NCI-H748 treated with DMSO at 0.1 percent for 48 hours (cell line): ENCODE data around the gene ERGIC1.

Experiments
- DNase-seq: peaks from one replicate; lab custom pipeline; 2025; lab: John Stamatoyannopoulos, UW

The ERGIC1 gene

GRCh38 chr5:172920447-172920849 is 86.4 kb downstream of the ERGIC1 start:
- DNase-seq, result no peak

- no peak for DNase-seq
Observed at GRCh38 chr5:172920995-172921394, 86.9 kb downstream of the ERGIC1 start.

GRCh38 chr5:172921906-172922305 is 87.9 kb downstream of the ERGIC1 start:
- no peak for DNase-seq

- DNase-seq, result no peak
Observed at GRCh38 chr5:172923539-172923938, 89.5 kb downstream of the ERGIC1 start.

GRCh38 chr5:172925336-172925948 is 91.4 kb downstream of the ERGIC1 start:
- DNase-seq, result no peak

- DNase-seq, result no peak
Observed at GRCh38 chr5:172926008-172926523, 92.0 kb downstream of the ERGIC1 start.

- no peak for DNase-seq
Observed at GRCh38 chr5:172926796-172927195, 92.7 kb downstream of the ERGIC1 start.

- no peak for DNase-seq
Observed at GRCh38 chr5:172929371-172929838, 95.4 kb downstream of the ERGIC1 start.

GRCh38 chr5:172931001-172931536 is 97.0 kb downstream of the ERGIC1 start:
- no peak for DNase-seq

- DNase-seq, result peak; percentile 32
Observed at GRCh38 chr5:172932313-172933017, 98.4 kb downstream of the ERGIC1 start.

GRCh38 chr5:172933238-172933637 is 99.2 kb downstream of the ERGIC1 start:
- DNase-seq, result no peak

GRCh38 chr5:172935096-172935495 is 101.0 kb downstream of the ERGIC1 start:
- no peak for DNase-seq

- DNase-seq, result no peak
Observed at GRCh38 chr5:172936401-172936800, 102.3 kb downstream of the ERGIC1 start.

GRCh38 chr5:172939071-172939470 is 105.0 kb downstream of the ERGIC1 start:
- peak; percentile 7 for DNase-seq

- DNase-seq, result peak; percentile 53
Observed at GRCh38 chr5:172939611-172940267, 105.7 kb downstream of the ERGIC1 start.

GRCh38 chr5:172940268-172941066 is 106.4 kb downstream of the ERGIC1 start:
- no peak for DNase-seq

- no peak for DNase-seq
Observed at GRCh38 chr5:172941067-172941516, 107.0 kb downstream of the ERGIC1 start.

- no peak for DNase-seq
Observed at GRCh38 chr5:172942556-172942955, 108.5 kb downstream of the ERGIC1 start.

- DNase-seq, result no peak
Observed at GRCh38 chr5:172943283-172943841, 109.3 kb downstream of the ERGIC1 start.

- no peak for DNase-seq
Observed at GRCh38 chr5:172943906-172944305, 109.9 kb downstream of the ERGIC1 start.

- DNase-seq, result no peak
Observed at GRCh38 chr5:172944741-172945140, 110.7 kb downstream of the ERGIC1 start.
